ENCODE data around the gene PIK3C2G. TPM values are rescaled to one million over a fixed set of nuclear protein-coding genes. Genes with fewer than 3 reads are reported as not detected.

Gene PIK3C2G
- polyA plus RNA-seq, 3 donors, result not detected

DNA sequence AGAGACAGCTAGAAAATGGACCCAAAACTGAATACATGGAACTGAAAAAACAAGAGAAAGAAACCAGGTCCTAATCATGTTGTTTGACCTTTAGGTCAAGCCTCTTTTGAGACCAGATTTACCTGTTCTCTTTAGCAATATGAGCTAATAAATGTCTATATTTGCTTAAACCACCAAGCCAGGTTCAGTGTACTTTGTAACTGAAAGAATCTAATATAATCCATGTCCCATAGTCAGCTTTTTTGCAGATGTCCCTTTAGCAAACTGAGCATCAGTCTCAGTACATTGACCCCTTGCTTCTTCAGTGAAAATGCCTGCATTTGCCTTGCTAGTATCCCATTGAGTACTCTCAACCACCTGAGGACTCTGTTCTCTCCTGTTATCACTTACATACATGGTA is 414.8 kb downstream of the PIK3C2G start:
- Histone ChIP-seq H3K27ac (ENCODE audit: low read depth in 1 of 2, low read length in 2 of 2) (no peak overlapping the region), H3K4me3 (replicated peaks in 1 of 3; ENCODE audit: low read depth in 2 of 3, low read length in 3 of 3) (no peak overlapping the region), H3K9ac (ENCODE audit: insufficient read depth, low read length, poor library complexity, severe bottlenecking) (no peak overlapping the region), H3K36me3 (replicated peaks in 1 of 2; ENCODE audit: control insufficient read depth in 1 of 2, insufficient read depth in 2 of 2, low read length in 2 of 2) (no peaks in the 10 kb centered on the region), H4K20me1 (ENCODE audit: insufficient read depth, low read length) (no peaks in the 10 kb centered on the region), H3K27me3 (ENCODE audit: control insufficient read depth in 2 of 2, insufficient read depth in 2 of 2, low read length in 2 of 2) (no peaks in the 10 kb centered on the region), H3K79me2 (ENCODE audit: insufficient read depth, low read length) (no peaks in the 10 kb centered on the region), H2AFZ (ENCODE audit: insufficient read depth, low read depth, low read length, poor library complexity, severe bottlenecking) (no peak overlapping the region), H3K4me2 (replicated peaks; ENCODE audit: extremely low read depth, low read length, poor library complexity, severe bottlenecking) (no peak overlapping the region), H3K4me1 (ENCODE audit: control insufficient read depth in 1 of 2, insufficient read depth in 2 of 2, low read length in 2 of 2) (no peaks in the 10 kb centered on the region), H3K9me3 (replicated peaks in 1 of 2; ENCODE audit: control insufficient read depth in 1 of 2, insufficient read depth in 1 of 2, low read length in 2 of 2) (no peaks in the 10 kb centered on the region)
- DNase-seq, result no peak
- intact Hi-C loops (cut with micrococcal nuclease), result no loop called here
- no peak overlapping the region for H3K27ac Mint-ChIP-seq
- no peaks in the 10 kb centered on the region for H3K9me3 Mint-ChIP-seq
- H3K36me3 Mint-ChIP-seq, result no peaks in the 10 kb centered on the region
- TF ChIP-seq, protein P1, sequence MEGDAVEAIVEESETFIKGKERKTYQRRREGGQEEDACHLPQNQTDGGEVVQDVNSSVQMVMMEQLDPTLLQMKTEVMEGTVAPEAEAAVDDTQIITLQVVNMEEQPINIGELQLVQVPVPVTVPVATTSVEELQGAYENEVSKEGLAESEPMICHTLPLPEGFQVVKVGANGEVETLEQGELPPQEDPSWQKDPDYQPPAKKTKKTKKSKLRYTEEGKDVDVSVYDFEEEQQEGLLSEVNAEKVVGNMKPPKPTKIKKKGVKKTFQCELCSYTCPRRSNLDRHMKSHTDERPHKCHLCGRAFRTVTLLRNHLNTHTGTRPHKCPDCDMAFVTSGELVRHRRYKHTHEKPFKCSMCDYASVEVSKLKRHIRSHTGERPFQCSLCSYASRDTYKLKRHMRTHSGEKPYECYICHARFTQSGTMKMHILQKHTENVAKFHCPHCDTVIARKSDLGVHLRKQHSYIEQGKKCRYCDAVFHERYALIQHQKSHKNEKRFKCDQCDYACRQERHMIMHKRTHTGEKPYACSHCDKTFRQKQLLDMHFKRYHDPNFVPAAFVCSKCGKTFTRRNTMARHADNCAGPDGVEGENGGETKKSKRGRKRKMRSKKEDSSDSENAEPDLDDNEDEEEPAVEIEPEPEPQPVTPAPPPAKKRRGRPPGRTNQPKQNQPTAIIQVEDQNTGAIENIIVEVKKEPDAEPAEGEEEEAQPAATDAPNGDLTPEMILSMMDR (IDR thresholded peaks at IDR 0.05), result no peak
- H3K27me3 Mint-ChIP-seq (ENCODE audit: low read depth in 3 of 3), result no peaks in the 10 kb centered on the region
- H3K4me3 Mint-ChIP-seq, result no peak overlapping the region
- H3K4me1 Mint-ChIP-seq, result no peaks in the 10 kb centered on the region

DNA sequence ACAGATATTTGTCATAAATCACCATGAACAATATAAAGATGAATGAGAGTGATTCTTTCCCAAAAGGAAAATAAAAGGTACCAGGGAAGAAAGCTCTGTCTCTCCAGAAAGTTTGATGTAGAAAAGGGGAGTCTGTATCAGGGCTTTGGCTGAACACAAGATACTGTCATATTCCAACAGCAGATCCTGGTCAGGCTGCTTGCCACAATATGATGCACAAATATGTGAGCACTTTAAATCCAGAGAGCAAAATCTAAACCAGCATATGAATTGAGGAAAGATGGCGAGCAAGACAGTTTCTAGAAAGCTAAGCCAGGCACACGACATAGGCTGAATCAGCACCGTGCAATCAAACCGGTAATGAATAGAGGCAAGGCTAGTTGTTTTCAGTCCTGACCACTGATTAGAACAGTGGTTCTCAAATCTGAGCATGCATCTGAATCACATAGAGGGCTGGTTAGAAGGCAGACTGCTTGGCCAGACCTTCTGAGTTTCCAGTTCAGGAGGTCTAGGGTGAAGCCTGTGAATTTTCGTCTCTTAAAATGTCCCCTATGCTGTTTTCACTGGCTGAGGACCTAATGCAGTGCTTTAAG is 415.8 kb downstream of the PIK3C2G start:
- Histone ChIP-seq H2AFZ (ENCODE audit: insufficient read depth, low read depth, low read length, poor library complexity, severe bottlenecking) (no peak overlapping the region), H3K27me3 (ENCODE audit: control insufficient read depth in 2 of 2, insufficient read depth in 2 of 2, low read length in 2 of 2) (no peaks in the 10 kb centered on the region), H3K79me2 (ENCODE audit: insufficient read depth, low read length) (no peaks in the 10 kb centered on the region), H3K9me3 (replicated peaks in 1 of 2; ENCODE audit: control insufficient read depth in 1 of 2, insufficient read depth in 1 of 2, low read length in 2 of 2) (no peaks in the 10 kb centered on the region), H3K27ac (ENCODE audit: low read depth in 1 of 2, low read length in 2 of 2) (no peak overlapping the region), H3K4me1 (ENCODE audit: control insufficient read depth in 1 of 2, insufficient read depth in 2 of 2, low read length in 2 of 2) (no peaks in the 10 kb centered on the region), H4K20me1 (ENCODE audit: insufficient read depth, low read length) (no peaks in the 10 kb centered on the region), H3K36me3 (replicated peaks in 1 of 2; ENCODE audit: control insufficient read depth in 1 of 2, insufficient read depth in 2 of 2, low read length in 2 of 2) (no peaks in the 10 kb centered on the region), H3K9ac (ENCODE audit: insufficient read depth, low read length, poor library complexity, severe bottlenecking) (no peak overlapping the region), H3K4me2 (replicated peaks; ENCODE audit: extremely low read depth, low read length, poor library complexity, severe bottlenecking) (no peak overlapping the region), H3K4me3 (replicated peaks in 1 of 3; ENCODE audit: low read depth in 2 of 3, low read length in 3 of 3) (no peak overlapping the region)
- H3K36me3 Mint-ChIP-seq, result no peaks in the 10 kb centered on the region
- H3K9me3 Mint-ChIP-seq, result no peaks in the 10 kb centered on the region
- H3K4me1 Mint-ChIP-seq, result no peaks in the 10 kb centered on the region
- no peak for DNase-seq
- intact Hi-C loops (cut with micrococcal nuclease), result no loop called here
- H3K27ac Mint-ChIP-seq, result no peak overlapping the region
- H3K27me3 Mint-ChIP-seq (ENCODE audit: low read depth in 3 of 3), result no peaks in the 10 kb centered on the region
- WGBS (ENCODE audit: insufficient coverage), result 92% methylated on average over 5 of the region's 5 CpGs
- TF ChIP-seq, protein P1 (IDR thresholded peaks at IDR 0.05), result no peak
- no peak overlapping the region for H3K4me3 Mint-ChIP-seq

All from CD14-positive monocyte (primary cell).